AG09309 (cell line): ENCODE results near the gene GMIP.
A peak's percentile ranks its signal among the peaks of the same experiment; 100 is the strongest.

Source experiments
- DNase-seq: peaks from one replicate; pipeline ENCODE4 v3.0.0-alpha.2; 2010; ENCODE audit warnings: low read depth
- H3K4me3 ChIP-seq: 2 replicates; pipeline ENCODE4 v1.5.1; 2011; ENCODE audit warnings: mild to moderate bottlenecking, low read depth, low read length, moderate library complexity; ENCODE audit not compliant: control insufficient read depth
- TF ChIP-seq, protein P1 (sequence below): IDR thresholded peaks from 2 replicates; pipeline ENCODE4 v1.5.1; 2011; ENCODE audit warnings: mild to moderate bottlenecking, low read depth, low read length, inconsistent platforms; ENCODE audit not compliant: insufficient read depth, control insufficient read depth; ENCODE audit errors: missing control alignments

The GMIP gene

DNA sequence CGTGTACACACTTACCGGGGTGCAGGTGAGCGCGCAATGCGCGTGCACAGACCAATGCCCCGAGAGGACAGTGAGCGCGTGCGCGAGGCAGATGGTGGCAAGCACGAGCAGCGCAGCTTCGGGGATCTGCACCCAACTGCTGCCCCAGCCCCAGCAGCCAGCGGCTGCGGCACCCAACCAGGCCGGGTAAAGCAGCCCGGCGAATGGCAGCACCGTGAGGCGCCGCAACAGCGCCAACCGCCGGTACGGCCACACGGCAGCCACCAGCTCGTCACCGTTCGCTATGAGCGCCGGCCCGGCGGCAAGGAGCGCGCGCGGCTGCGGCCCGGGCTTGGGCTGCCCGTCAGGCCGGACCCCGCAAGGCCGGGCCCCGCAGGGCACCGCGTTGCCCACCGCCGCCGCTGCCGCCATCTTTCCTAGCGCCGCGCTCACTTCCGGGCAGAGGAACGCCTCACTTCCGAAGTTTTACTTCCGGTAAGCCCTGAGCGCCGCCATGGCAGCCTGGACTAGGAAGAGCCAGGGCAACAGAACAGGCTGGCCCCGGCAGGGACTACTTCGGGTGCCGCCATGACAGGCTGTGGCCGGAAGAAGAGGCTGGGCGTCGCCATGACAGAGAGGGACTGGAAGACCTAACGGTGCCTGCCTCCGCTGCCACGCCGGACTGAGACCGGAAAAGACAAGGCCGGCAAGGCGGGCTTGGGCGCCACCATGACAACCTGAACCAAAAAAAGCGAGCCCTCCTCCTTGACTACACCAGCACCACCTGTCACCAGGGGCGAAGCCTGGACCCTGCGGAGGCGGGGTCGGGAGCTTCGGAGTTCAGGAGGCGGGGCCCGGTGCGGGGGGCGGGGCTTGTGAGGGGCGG is 20.0 kb upstream of the GMIP start, which contains the start of gene ATP13A1:
Gene ATP13A1, minus strand, starts transcription at position 421 of the 865 bp plus-strand sequence. Its CDS starts 10 bp downstream, at position 411.
- DNase-seq: peak; percentile 83
- peak within 1 kb of the TSS; percentile 95 for H3K4me3 ChIP-seq
- TF ChIP-seq, protein P1, sequence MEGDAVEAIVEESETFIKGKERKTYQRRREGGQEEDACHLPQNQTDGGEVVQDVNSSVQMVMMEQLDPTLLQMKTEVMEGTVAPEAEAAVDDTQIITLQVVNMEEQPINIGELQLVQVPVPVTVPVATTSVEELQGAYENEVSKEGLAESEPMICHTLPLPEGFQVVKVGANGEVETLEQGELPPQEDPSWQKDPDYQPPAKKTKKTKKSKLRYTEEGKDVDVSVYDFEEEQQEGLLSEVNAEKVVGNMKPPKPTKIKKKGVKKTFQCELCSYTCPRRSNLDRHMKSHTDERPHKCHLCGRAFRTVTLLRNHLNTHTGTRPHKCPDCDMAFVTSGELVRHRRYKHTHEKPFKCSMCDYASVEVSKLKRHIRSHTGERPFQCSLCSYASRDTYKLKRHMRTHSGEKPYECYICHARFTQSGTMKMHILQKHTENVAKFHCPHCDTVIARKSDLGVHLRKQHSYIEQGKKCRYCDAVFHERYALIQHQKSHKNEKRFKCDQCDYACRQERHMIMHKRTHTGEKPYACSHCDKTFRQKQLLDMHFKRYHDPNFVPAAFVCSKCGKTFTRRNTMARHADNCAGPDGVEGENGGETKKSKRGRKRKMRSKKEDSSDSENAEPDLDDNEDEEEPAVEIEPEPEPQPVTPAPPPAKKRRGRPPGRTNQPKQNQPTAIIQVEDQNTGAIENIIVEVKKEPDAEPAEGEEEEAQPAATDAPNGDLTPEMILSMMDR: no peak

DNA sequence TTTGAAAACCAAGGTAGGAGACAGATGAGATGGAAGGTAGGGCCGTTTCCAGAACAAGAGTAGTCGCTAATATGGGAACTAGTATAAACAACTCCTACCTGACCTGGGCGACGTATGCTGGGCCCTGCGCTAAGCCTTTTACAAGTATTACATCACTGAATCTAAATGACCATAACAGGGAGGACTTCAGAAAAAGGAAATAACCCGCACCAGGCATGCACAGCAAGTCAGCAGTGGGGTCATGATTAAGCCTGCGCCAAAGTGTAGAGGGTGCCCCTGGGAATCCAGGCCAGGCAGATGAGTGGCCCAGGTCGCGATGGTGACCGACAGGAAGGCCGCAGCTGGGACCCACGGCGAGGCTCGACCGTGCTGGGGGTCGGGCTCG is 19.4 kb upstream of the GMIP start:
- TF ChIP-seq, protein P1: no peak
- peak overlapping the region; percentile 95 for H3K4me3 ChIP-seq
- DNase-seq: no peak

GRCh38 chr19:19662344-19662743 is 18.9 kb upstream of the GMIP start:
- peak overlapping the region; percentile 95 for H3K4me3 ChIP-seq
- no peak for DNase-seq

GRCh38 chr19:19661675-19662251 is 18.3 kb upstream of the GMIP start:
- H3K4me3 ChIP-seq: no peak overlapping the region
- TF ChIP-seq, protein P1: no peak
- DNase-seq: no peak

More at GRCh38 chr19:19662344-19662743, 18.9 kb upstream of the GMIP start:
- TF ChIP-seq, protein P1: no peak

- H3K4me3 ChIP-seq: no peak overlapping the region
Measured at GRCh38 chr19:19661141-19661674, 17.8 kb upstream of the GMIP start.

GRCh38 chr19:19659646-19660245 is 16.3 kb upstream of the GMIP start:
- TF ChIP-seq, protein P1: no peak
- DNase-seq: no peak
- H3K4me3 ChIP-seq: no peak overlapping the region

More at GRCh38 chr19:19661141-19661674, 17.8 kb upstream of the GMIP start:
- TF ChIP-seq, protein P1: no peak
- no peak for DNase-seq
